T-helper 1 cell treated with Interleukin-12 subunit alpha and Interleukin-12 subunit beta and Interleukin-4 antibody, amounts not matched to agents 30 μg/mL and 1 μg/mL, for 36 hours (primary cell): Measurements from ENCODE around the gene SLC35E3.

Experiments used
- H3K27ac Mint-ChIP-seq: one replicate; pipeline ENCODE4 v1.8.0; 2021; ENCODE audit warnings: mild to moderate bottlenecking, mixed read lengths
- H3K27me3 Mint-ChIP-seq: one replicate; pipeline ENCODE4 v1.8.0; 2021; ENCODE audit warnings: low read depth, mixed read lengths
- H3K36me3 Mint-ChIP-seq: one replicate; pipeline ENCODE4 v1.8.0; 2021; ENCODE audit warnings: low read depth, mixed read lengths
- H3K4me1 Mint-ChIP-seq: one replicate; pipeline ENCODE4 v1.8.0; 2021; ENCODE audit warnings: low read depth, mixed read lengths
- H3K4me3 Mint-ChIP-seq: one replicate; pipeline ENCODE4 v1.8.0; 2021; ENCODE audit warnings: mild to moderate bottlenecking, moderate library complexity, mixed read lengths
- H3K9me3 Mint-ChIP-seq: one replicate; pipeline ENCODE4 v1.8.0; 2021; ENCODE audit warnings: mixed read lengths

SLC35E3 gene

GRCh38 chr12:68761442-68761812 is 15.5 kb downstream of the SLC35E3 start:
- Mint-ChIP-seq H3K36me3 (peaks cover 19% of the 10 kb centered on the region), H3K4me3 (no peak overlapping the region), H3K9me3 (no peaks in the 10 kb centered on the region), H3K27ac (no peak overlapping the region), H3K27me3 (no peaks in the 10 kb centered on the region), H3K4me1 (peaks cover 3% of the 10 kb centered on the region)

GRCh38 chr12:68761901-68762630 is 16.1 kb downstream of the SLC35E3 start:
- H3K4me1 Mint-ChIP-seq: peaks cover 3% of the 10 kb centered on the region
- H3K36me3 Mint-ChIP-seq: peaks cover 22% of the 10 kb centered on the region
- no peaks in the 10 kb centered on the region for H3K9me3 Mint-ChIP-seq
- peak overlapping the region; percentile 10 for H3K27ac Mint-ChIP-seq
- no peaks in the 10 kb centered on the region for H3K27me3 Mint-ChIP-seq
- no peak overlapping the region for H3K4me3 Mint-ChIP-seq

- peaks cover 22% of the 10 kb centered on the region for H3K36me3 Mint-ChIP-seq
- H3K9me3 Mint-ChIP-seq: no peaks in the 10 kb centered on the region
- no peak overlapping the region for H3K4me3 Mint-ChIP-seq
- H3K4me1 Mint-ChIP-seq: peaks cover 3% of the 10 kb centered on the region
- no peaks in the 10 kb centered on the region for H3K27me3 Mint-ChIP-seq
- H3K27ac Mint-ChIP-seq: no peak overlapping the region
These were observed 16.7 kb downstream of the SLC35E3 start for GRCh38 chr12:68762691-68763090.

- peaks cover 6% of the 10 kb centered on the region for H3K4me1 Mint-ChIP-seq
These were observed 19.7 kb downstream of the SLC35E3 start for GRCh38 chr12:68765696-68766095.

GRCh38 chr12:68766646-68767045 is 20.7 kb downstream of the SLC35E3 start:
- Mint-ChIP-seq H3K36me3 (peaks cover 15% of the 10 kb centered on the region), H3K4me3 (no peak overlapping the region), H3K9me3 (no peaks in the 10 kb centered on the region), H3K27me3 (no peaks in the 10 kb centered on the region), H3K27ac (no peak overlapping the region), H3K4me1 (peaks cover 5% of the 10 kb centered on the region)

More at GRCh38 chr12:68765696-68766095, 19.7 kb downstream of the SLC35E3 start:
- Mint-ChIP-seq H3K27ac (no peak overlapping the region), H3K9me3 (no peaks in the 10 kb centered on the region), H3K36me3 (peaks cover 18% of the 10 kb centered on the region), H3K4me3 (no peak overlapping the region), H3K27me3 (no peaks in the 10 kb centered on the region)

- H3K36me3 Mint-ChIP-seq: peaks cover 12% of the 10 kb centered on the region
- H3K27ac Mint-ChIP-seq: no peak overlapping the region
- H3K4me3 Mint-ChIP-seq: no peak overlapping the region
- no peaks in the 10 kb centered on the region for H3K9me3 Mint-ChIP-seq
- H3K4me1 Mint-ChIP-seq: peaks cover 5% of the 10 kb centered on the region
- H3K27me3 Mint-ChIP-seq: no peaks in the 10 kb centered on the region
These were observed 21.2 kb downstream of the SLC35E3 start for GRCh38 chr12:68767191-68767590.

- peaks cover 14% of the 10 kb centered on the region for H3K36me3 Mint-ChIP-seq
- no peaks in the 10 kb centered on the region for H3K27me3 Mint-ChIP-seq
- no peak overlapping the region for H3K4me3 Mint-ChIP-seq
- no peaks in the 10 kb centered on the region for H3K9me3 Mint-ChIP-seq
- H3K4me1 Mint-ChIP-seq: peaks cover 15% of the 10 kb centered on the region
- H3K27ac Mint-ChIP-seq: no peak overlapping the region
These were observed 22.5 kb downstream of the SLC35E3 start for GRCh38 chr12:68768431-68768939.

GRCh38 chr12:68769941-68770340 is 24.0 kb downstream of the SLC35E3 start:
- H3K9me3 Mint-ChIP-seq: no peaks in the 10 kb centered on the region
- peaks cover 15% of the 10 kb centered on the region for H3K4me1 Mint-ChIP-seq
- peaks cover 6% of the 10 kb centered on the region for H3K36me3 Mint-ChIP-seq
- no peak overlapping the region for H3K4me3 Mint-ChIP-seq
- no peaks in the 10 kb centered on the region for H3K27me3 Mint-ChIP-seq
- peak overlapping the region; percentile 27 for H3K27ac Mint-ChIP-seq

GRCh38 chr12:68771223-68771925 is 25.4 kb downstream of the SLC35E3 start:
- H3K4me3 Mint-ChIP-seq: no peak overlapping the region
- H3K9me3 Mint-ChIP-seq: no peaks in the 10 kb centered on the region
- no peak overlapping the region for H3K27ac Mint-ChIP-seq
- H3K27me3 Mint-ChIP-seq: no peaks in the 10 kb centered on the region
- H3K36me3 Mint-ChIP-seq: peaks cover 6% of the 10 kb centered on the region
- peaks cover 15% of the 10 kb centered on the region for H3K4me1 Mint-ChIP-seq

GRCh38 chr12:68772714-68773113 is 26.7 kb downstream of the SLC35E3 start:
- Mint-ChIP-seq H3K27me3 (no peaks in the 10 kb centered on the region), H3K4me3 (peak overlapping the region; percentile 49), H3K4me1 (peaks cover 15% of the 10 kb centered on the region), H3K27ac (peak overlapping the region; percentile 63), H3K9me3 (no peaks in the 10 kb centered on the region), H3K36me3 (peaks cover 3% of the 10 kb centered on the region)

- no peaks in the 10 kb centered on the region for H3K27me3 Mint-ChIP-seq
- H3K4me3 Mint-ChIP-seq: no peak overlapping the region
- no peak overlapping the region for H3K27ac Mint-ChIP-seq
- H3K9me3 Mint-ChIP-seq: no peaks in the 10 kb centered on the region
- H3K36me3 Mint-ChIP-seq: peaks cover 3% of the 10 kb centered on the region
- peaks cover 15% of the 10 kb centered on the region for H3K4me1 Mint-ChIP-seq
These were observed 27.6 kb downstream of the SLC35E3 start for GRCh38 chr12:68773582-68773981.

- no peak overlapping the region for H3K27ac Mint-ChIP-seq
- H3K36me3 Mint-ChIP-seq: peaks cover 3% of the 10 kb centered on the region
- peaks cover 12% of the 10 kb centered on the region for H3K4me1 Mint-ChIP-seq
- H3K9me3 Mint-ChIP-seq: no peaks in the 10 kb centered on the region
- H3K27me3 Mint-ChIP-seq: no peaks in the 10 kb centered on the region
- H3K4me3 Mint-ChIP-seq: no peak overlapping the region
These were observed 29.2 kb downstream of the SLC35E3 start for GRCh38 chr12:68775121-68775630.

- Mint-ChIP-seq H3K9me3 (no peaks in the 10 kb centered on the region), H3K27ac (no peak overlapping the region), H3K4me1 (peaks cover 10% of the 10 kb centered on the region), H3K36me3 (peaks cover 3% of the 10 kb centered on the region), H3K27me3 (no peaks in the 10 kb centered on the region), H3K4me3 (no peak overlapping the region)
These were observed 31.1 kb downstream of the SLC35E3 start for GRCh38 chr12:68776976-68777610.

GRCh38 chr12:68779280-68779679 is 33.3 kb downstream of the SLC35E3 start:
- H3K36me3 Mint-ChIP-seq: no peaks in the 10 kb centered on the region
- H3K9me3 Mint-ChIP-seq: no peaks in the 10 kb centered on the region
- H3K27me3 Mint-ChIP-seq: no peaks in the 10 kb centered on the region
- no peak overlapping the region for H3K27ac Mint-ChIP-seq
- H3K4me1 Mint-ChIP-seq: no peaks in the 10 kb centered on the region
- H3K4me3 Mint-ChIP-seq: no peak overlapping the region
